Suprapubic skin (tissue), 3 donors: Measurements from ENCODE around the gene TMED6.

Source experiments
- CTCF ChIP-seq, 2 donors: fragments of 200-600 bp in 1 of 2; fragments of 450-650 bp in 1 of 2; sonication (generic) in 1 of 2; IDR thresholded peaks; one replicate each; pipeline ENCODE4 v1.5.1; 2016 to 2019; ENCODE audit warnings: antibody characterized with exemption in 2 of 2, mild to moderate bottlenecking in 1 of 2, moderate library complexity in 1 of 2
- EP300 ChIP-seq: sonication (generic); formaldehyde crosslinking; IDR thresholded peaks from one replicate; pipeline ENCODE4 v1.6.1; 2017; ENCODE audit warnings: antibody characterized with exemption
- POLR2A ChIP-seq, 2 donors: fragments of 450-650 bp; IDR thresholded peaks; one replicate each; pipeline ENCODE4 v1.6.1; 2017; ENCODE audit warnings: antibody characterized with exemption in 2 of 2, mild to moderate bottlenecking in 2 of 2, moderate library complexity in 2 of 2

- TF ChIP-seq POLR2A (IDR thresholded peaks at IDR 0.05) (no peak), EP300 (no peak), CTCF (IDR thresholded peaks at IDR 0.05) (no peak)
Observed at GRCh38 chr16:69324585-69325253, 26.9 kb downstream of the TMED6 start.
